Measurements from ENCODE around the gene NAIF1.

GRCh38 chr9:128078504-128079434 lies 11.6 kb upstream of the NAIF1 start:
- TF ChIP-seq CTCF (conservative IDR thresholded peaks at IDR 0.05; ENCODE audit: low read length) (no peak), EZH2phosphoT487 (IDR thresholded peaks at IDR 0.05; ENCODE audit: borderline replicate concordance, low read depth, low read length) (no peak)
